GM21515 (cell line): Measurements from ENCODE around the gene TNFRSF1B.
A peak's percentile ranks its signal among the peaks of the same experiment; 100 is the strongest.
"Not testable (repeated sequence)": the region's sequence is repeated elsewhere in the genome, so short reads cannot be mapped to it uniquely, and the experiment has no call there.

ENCODE experiments used
- ATAC-seq: cut with Tn5 transposase; IDR thresholded peaks from one replicate; pipeline ENCODE4 v1.9.1; 2021; ENCODE audit not compliant: unreplicated experiment

The TNFRSF1B gene

DNA sequence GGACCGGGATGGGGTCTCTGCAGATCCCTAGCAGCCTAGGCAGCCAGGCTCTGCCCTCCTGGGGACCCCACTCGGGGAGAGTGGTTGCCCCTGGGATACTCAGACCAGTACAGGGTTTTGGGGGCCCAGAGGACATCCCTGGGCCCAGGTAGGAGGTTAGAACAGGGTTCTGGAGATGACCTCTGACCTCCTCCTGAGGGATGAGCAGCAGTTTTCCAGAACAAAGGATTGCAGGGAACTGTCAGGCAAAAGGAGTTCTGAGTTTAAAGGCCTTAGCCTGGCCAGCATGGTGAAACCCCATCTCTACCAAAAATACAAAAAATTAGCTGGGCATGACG lies 42.7 kb downstream of the TNFRSF1B start:
- no peak for ATAC-seq

DNA sequence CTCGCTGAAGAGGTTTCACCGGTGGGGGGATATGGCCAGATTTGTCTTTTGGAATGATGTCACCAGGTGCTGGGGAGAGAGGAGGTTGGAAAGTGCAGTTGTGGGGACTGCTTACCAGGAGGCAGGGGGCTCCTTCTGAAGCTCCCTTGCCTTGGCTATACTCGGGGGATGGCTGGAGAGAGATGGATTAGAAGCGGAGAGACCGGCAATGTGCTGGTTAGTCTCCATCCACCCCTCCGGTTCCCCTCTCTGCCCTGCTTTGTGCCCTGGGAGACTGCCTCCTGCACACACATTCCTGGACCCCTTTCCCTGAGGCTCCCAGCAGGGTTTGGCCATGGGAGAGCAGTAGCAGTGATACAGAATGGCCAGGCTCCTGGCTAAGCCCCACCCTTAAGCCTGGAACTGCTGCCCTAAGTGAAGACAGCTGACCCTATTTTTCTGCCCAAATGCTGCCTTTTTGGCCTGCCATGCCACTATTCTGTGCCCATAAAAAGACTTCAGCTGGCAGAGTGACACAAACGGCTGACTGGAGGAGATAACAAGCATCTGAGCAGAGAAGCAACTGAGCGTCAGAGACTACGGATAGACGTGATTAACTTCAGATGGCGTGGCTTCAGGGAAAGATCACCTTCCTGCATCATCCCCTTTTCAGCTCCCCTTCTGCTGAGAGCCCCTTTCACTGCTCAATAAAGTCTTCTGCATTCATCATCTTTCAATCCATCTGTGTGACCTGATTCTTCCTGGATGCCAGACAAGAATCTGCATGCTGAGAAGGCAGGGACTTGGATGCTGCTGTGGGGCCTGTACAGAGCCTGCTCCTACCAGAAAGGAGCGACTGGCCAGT lies 48.5 kb downstream of the TNFRSF1B start:
- no peak for ATAC-seq

DNA sequence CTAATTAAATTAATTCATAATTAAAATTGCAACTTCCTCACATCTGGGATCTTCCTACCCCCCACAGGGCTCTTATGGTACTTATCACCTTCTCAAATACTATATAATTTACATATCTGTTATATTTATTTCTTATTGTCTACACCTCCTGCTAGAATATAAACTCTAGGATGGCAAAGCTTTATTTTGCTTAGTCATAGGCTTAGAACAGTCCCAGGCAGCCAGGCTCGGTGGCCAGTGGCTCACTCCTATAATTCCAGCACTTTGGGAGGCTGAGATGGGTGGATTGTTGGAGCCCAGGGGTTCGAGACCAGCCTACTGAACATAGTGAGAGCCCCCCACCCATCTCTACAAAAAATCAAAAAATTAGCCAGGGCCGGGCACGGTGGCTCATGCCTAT lies 53.0 kb downstream of the TNFRSF1B start:
- no peak for ATAC-seq

DNA sequence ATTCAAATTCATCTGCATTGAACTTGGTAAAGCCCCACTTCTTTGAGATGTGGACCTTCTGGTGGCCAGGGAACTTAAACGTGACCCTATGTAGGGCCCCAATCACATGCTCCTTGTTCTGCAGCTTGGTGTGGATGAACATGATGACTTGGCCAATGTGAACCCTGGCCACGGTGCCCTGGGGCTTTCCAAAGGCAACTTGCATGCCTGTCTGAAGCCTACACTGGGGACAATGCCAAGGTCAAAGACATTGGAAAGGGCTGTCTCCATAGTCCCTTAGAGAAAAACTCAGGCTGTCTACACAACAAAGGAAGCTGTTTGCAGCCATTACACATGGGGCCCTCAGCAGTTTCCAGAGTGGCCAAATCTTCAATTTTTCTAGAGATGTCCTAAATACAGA lies 54.1 kb downstream of the TNFRSF1B start:
- ATAC-seq = no peak

DNA sequence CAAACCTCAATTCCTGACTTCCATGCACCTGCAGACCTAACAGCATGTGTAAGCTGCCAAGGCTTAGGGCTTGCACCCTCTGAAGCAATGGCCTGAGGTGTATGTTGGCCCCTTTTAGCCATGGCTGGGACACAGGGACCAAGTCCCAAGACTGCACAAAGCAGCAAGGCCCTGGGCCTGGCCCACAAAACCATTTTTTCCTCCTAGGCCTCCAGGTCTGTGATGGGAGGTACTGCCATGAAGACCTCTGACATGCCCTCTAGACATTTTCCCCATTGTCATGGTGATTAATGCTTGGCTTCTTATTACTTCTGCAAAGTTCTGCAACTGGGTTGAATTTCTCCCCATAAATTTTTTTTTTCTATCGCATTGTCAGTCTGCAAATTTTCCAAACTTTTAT lies 55.9 kb downstream of the TNFRSF1B start:
- not testable (repeated sequence) for ATAC-seq

DNA sequence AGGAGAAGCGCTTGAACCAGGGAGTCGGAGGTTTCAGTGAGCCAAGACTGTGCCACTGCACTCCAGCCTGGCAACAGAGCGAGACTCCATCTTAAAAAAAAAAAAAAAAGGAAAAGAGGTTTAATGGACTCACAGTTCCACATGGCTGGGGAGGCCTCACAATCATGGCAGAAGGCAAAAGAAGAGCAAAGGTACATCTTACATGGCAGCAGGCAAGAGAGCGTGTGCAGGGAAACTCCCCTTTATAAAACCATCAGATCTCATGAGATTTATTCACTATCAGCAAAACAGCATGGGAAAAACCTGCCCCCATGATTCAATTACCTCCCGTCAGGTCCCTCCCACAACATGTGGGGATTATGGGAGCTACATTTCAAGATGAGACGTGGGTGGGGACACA lies 57.3 kb downstream of the TNFRSF1B start:
- ATAC-seq = not testable (repeated sequence)

DNA sequence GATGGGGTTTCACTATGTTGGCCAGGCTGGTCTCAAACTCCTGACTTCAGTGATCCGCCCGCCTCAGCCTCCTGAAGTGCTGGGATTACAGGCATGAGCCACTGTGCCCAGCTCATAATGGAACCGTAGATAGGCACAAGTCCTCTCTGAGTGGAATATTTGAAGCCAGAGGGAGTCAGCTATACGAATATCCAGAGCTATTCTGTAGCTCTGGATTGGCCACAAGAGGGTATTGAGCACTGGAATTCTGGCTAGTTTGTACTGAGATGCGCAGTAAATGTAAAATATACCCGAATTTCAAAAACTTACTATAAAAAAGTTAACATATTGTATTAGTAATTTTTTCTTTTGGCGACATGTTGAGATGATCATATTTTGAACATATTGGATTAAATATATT lies 62.2 kb downstream of the TNFRSF1B start:
- ATAC-seq = no peak

DNA sequence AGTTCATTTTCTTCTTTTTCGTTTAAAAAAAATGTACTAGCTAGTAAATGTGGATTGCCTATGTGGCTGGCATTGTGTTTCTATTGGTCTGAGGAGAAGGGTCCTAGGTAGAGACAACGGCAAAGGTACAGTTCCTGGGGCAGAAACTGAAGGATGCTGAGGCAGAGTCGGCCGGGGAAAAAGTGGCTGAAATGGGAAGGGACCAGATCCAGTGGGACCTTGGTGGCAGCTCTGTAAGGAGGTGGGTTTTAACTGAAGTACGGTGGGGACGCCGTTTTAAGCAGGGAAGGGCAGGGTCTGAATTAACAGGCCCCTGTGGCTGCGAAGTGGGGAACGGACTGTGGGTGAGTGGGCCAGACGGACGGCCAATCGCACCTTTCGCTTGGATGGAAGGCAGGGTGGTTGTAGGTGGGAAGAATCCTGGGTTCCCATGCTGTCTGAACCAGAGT lies 62.6 kb downstream of the TNFRSF1B start:
- no peak for ATAC-seq

DNA sequence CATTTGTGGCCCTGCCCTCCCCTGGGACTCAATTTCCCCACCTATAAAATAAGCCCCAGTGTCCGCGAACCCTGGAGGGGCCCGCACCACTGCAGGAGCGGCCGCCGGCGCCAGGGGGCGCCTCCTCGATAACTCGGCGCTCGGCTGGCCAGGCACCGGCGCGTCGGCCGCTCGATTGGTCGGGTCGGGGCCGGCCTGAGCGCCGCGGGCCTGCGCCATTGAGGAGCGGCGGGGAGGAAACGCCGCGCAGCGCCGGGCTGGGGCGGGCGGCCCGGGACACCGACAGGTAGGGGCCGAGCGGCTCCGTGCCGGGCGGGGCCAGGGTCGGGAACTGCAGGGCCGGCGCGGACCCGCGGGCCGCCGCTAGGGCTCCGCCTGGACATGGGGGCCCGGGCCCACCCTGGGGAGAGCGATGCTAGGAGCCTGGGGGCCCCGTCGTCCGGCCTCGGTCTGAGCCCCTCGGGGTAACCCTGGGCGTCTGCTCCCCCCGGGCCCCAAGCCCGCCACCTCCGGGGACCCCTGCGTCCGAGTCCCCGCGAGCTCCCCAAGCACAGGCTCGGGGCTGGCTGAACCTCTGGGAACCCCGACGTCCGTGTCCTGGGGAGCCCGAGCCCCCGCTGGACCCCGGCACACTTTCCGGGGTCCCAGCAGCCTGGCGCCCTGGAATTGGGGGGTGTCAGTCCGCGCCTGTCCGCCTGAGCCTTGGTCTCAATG lies 63.2 kb downstream of the TNFRSF1B start, which contains the start of gene VPS13D:
VPS13D (plus strand) TSS at position 196 of the 714 bp plus-strand sequence. CDS start 4,237 bp downstream, outside the sequence.
- ATAC-seq = peak; percentile 85

DNA sequence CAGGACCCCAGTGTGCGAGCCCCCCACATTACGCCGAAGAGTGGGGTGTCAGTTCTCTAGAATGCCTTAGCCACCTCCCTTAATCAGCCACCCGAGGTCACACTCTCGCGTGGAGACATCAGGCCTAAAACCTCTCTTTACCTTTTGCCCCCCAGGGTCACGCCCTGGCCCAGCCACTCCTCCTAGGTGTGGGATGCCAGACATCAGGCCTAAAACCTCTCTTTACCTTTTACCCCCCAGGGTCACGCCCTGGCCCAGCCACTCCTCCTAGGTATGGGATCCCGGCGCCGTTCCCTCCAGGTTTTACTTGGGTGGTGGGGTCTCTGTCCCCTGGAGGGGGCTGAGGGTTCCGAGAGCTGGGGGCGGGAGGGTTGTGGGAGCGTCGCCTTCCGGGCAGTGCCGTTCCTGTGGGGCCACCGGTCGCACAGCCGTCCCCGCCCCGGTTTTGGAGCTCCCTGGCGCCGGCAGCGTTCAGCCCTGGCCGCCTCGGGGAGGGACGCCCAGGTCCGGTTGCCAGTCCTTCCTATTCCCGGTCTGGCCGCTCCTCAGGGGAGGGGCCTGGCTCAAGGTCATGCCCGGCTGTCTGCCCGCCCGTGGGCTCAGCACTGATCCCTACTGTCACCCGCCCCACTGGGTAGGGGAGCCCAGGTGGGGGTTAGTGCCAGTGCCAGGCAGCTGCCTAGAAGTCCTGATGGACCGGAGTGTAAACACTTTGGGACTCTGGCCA lies 63.9 kb downstream of the TNFRSF1B start:
- peak; percentile 15 for ATAC-seq

DNA sequence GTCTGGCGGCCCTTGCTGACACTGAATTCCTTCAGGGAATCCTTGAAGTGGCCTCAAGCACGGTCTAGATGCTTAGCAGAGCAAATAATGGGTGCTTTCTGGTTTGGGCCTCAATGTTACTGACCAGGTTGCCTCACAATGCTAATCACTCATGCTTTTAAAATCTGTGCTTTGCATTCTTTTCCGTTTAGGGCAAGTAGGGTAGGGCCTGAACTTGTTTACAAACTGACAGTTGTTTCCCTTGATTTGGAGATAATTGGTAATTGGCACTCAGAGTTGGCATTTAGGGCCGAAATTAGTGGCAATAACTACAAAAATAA lies 64.4 kb downstream of the TNFRSF1B start:
- ATAC-seq = no peak

DNA sequence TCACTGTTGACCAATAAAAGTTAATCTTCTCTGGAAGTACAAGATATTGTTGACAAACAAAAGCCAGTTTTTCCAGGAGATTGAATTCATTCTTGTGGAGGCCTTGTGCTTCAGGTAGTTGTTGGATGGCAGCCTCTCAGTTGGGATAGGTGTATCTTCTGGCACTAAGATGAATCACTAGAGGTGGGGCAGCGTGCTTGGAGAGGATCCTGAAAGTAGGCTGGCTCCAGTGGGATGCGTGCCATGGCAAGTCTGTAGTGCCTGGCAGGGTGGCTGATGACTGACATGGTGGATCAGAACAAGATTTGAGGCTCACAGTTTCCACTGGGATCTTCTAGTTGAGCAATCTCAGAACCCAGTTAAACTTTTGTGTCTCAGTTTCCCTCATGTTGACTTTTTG lies 65.4 kb downstream of the TNFRSF1B start:
- ATAC-seq = no peak

DNA sequence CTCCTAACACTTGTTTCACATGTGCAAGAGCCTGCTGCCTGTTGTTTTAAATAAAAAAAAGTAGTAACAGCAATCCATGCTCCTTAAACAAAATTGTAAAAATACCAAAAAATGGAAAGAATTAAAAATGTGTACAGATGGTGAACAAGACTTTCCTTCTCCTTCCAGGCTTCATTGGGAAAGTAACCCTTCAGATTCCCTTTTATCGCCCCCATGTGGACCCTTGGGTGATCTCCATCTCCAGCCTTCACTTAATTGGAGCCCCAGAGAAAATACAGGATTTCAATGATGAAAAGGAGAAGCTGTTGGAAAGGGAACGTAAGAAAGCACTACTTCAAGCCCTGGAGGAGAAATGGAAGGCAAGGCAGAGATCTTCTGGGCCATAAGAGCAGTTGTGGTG lies 77.3 kb downstream of the TNFRSF1B start:
- no peak for ATAC-seq

DNA sequence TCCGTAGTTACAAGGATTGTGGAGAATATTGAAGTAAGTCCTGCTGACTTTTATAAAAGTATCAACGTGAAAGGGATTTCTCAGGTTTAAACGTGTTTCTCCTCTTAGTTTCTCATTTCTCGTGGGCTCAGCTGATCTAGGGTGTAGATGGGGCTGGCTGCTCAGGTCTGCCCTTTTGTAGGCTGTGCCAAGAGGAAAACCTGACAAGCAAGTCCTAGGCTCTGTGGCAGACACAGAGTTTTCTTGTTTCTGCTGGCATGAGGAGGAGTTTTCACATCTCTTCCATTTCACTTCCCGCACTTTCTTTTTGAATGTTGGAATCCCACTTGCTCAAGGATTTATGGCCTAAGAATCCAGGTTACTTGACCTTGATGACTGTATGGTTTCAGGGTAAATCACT lies 77.8 kb downstream of the TNFRSF1B start:
- ATAC-seq = no peak

DNA sequence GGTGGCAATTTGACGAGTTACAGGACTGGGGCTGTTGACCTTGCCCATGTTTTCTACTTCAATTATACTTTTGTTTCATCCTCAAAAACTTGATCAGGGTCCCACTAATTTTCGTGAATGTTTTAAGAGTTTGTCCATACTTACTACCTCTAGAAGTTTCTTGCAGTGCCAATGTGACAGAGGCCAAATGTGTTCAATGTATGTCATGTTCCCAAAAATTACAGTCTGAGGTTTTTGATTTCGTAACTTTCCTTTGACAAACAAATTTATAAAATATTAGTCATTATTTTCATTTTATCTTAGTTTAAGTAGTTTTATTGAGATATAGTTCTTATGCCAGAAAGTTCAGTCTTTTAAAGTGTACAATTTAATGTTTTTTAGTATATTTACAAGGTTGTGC lies 78.3 kb downstream of the TNFRSF1B start:
- ATAC-seq = no peak

DNA sequence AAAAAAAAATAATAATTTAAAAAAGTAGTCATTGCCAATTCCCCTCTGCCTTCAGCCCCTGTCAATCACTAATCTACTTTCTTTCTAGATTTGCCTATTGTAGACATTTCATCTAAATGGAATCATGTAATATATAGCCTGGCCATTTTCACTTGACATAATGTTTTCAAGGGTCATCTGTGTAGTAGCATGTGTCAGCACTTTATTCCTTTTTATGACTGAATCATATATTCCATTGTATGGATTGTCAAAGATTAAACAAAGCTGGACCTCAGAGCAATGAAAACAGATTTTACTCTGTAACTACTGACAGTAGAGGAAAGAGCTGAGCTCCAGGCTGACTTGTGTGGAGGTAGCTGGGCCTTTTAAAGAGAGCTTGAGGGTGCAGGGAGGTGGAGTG lies 78.9 kb downstream of the TNFRSF1B start:
- no peak for ATAC-seq

DNA sequence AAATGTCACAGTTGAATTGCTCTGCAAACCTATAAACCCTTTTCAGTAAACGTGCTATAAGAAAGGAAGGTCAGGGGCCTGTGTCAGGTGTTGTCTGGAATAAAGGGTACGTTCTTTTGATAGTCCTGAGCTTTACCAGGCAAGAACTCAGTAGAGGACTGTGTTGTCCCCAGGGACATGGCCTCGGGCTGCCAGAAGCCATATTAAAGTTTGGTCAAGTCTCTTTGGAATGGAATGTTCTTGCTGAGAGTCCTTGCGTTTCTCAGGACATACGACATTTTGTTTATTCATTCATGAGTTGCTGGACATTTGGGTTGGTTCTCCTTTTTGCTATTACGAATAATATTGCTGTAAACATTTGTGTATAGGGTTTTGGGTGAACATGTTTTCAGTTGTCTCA lies 79.8 kb downstream of the TNFRSF1B start:
- no peak for ATAC-seq

DNA sequence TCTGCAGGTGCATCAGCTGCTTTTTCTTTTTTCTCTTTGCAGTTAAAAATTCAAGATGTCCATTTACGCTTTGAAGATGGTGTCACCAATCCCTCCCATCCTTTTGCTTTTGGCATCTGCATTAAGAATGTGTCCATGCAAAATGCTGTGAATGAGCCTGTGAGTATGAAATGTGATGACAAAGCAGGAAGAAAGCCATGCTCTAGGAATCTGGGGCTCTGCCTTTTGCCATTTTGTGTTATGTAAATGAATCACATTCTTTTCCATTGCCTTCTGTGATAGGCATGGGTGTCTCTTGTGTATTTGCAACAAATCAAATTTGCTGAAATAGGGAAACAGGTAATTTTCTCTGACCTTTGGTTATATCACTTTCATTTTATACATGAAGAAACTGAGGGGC lies 82.4 kb downstream of the TNFRSF1B start:
- no peak for ATAC-seq

DNA sequence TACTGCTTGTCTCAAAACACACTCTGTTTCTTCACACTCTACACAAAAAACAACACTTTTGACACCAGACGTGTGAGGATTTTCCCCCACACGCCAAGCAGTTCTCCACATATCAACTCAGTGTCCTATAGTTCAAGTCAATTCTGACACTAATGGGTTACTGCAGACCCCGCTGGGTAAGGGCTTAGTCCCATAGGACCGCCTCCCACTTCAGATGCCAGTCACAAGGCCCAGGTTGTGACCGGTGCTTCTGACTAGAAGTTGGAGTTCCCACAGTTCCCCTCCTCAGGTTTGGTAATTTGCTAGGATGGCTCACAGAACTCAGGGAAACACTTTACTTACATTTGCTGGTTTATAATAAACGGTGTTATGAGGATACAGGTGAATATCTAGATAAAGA lies 83.0 kb downstream of the TNFRSF1B start:
- no peak for ATAC-seq

DNA sequence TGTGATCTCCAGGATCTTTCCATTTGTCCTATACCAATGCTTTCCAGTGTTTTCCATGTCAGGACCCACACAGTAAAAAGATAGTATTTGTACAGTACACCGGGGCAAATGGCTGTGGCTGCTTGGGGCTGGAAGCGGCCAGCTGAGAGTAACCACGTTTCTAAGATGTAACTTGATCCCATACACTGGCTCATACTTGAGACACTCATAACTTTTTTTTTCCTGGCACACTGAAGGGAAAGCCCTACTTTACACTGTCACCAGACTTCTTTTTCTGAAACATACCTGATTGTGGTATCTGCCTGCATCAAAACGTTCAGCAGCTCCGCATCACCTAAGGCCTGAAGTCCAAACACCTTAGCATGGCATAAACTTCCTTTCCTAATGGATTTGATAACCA lies 84.7 kb downstream of the TNFRSF1B start:
- no peak for ATAC-seq

DNA sequence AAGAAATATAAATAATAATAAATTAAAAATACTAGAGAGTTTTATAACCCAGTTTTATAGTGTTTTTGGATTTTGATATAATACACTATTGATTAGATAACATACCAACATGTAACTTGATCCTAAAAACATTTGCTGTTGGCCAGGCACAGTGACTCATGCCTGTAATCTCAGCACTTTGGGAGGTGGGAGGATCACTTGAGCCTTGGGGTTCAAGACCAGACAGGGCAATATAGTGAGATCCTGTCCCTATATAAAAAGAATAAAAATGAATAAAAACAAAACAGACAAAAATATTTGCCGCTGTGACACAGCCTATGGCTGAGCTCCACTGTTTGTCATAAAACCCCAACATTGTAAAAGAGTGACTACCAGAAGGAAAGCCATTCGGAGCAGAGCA lies 89.1 kb downstream of the TNFRSF1B start:
- ATAC-seq = no peak

DNA sequence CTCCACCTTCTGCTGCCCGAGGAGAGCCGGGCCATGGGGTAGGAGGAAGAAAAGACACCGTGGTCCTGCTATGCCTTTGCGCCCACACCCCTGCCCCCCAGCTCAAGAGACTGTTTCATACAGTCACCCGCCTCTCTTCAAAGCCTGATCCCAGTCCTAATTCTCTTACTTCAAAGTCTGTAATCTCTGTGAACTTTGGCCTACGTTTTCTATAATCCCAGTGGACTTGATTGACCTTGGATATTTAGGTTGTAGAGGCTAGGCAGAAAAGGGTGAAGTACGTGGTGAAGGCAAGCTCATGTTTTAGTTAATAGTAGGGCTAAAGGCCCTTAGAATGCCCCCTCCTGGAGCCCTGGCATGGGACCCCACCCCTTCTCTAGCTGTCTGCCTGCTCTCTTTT lies 91.5 kb downstream of the TNFRSF1B start:
- no peak for ATAC-seq
